GM15510 (cell line): ENCODE results near the gene KMT2C.

Experiments
- POLR2A ChIP-seq: IDR thresholded peaks from 3 replicates; pipeline ENCODE4 v1.6.1; 2011; ENCODE audit warnings: borderline replicate concordance; ENCODE audit not compliant: insufficient read length; ENCODE audit errors: extremely low read depth

The KMT2C gene

GRCh38 chr7:152130658-152131590 is 304.9 kb downstream of the KMT2C start:
- no peak for TF ChIP-seq POLR2A

GRCh38 chr7:152129682-152130081 is 306.1 kb downstream of the KMT2C start:
- TF ChIP-seq POLR2A = no peak

- no peak for TF ChIP-seq POLR2A
Measured at GRCh38 chr7:152128741-152129461, 306.9 kb downstream of the KMT2C start.

GRCh38 chr7:152128252-152128651 is 307.6 kb downstream of the KMT2C start:
- TF ChIP-seq POLR2A = no peak

- TF ChIP-seq POLR2A = no peak
Measured at GRCh38 chr7:152127229-152127628, 308.6 kb downstream of the KMT2C start.

GRCh38 chr7:152126741-152127140 is 309.1 kb downstream of the KMT2C start:
- no peak for TF ChIP-seq POLR2A

- TF ChIP-seq POLR2A = no peak
Measured at GRCh38 chr7:152122540-152122939, 313.3 kb downstream of the KMT2C start.

GRCh38 chr7:152121432-152121831 is 314.4 kb downstream of the KMT2C start:
- TF ChIP-seq POLR2A = no peak

GRCh38 chr7:152120776-152121175 is 315.0 kb downstream of the KMT2C start:
- no peak for TF ChIP-seq POLR2A

GRCh38 chr7:152120210-152120609 is 315.6 kb downstream of the KMT2C start:
- TF ChIP-seq POLR2A = no peak

GRCh38 chr7:152117356-152117755 is 318.4 kb downstream of the KMT2C start:
- TF ChIP-seq POLR2A = no peak

GRCh38 chr7:152115021-152115718 is 320.6 kb downstream of the KMT2C start:
- TF ChIP-seq POLR2A = no peak

GRCh38 chr7:152112829-152113228 is 323.0 kb downstream of the KMT2C start:
- no peak for TF ChIP-seq POLR2A

- no peak for TF ChIP-seq POLR2A
Measured at GRCh38 chr7:152108359-152108758, 327.4 kb downstream of the KMT2C start.

GRCh38 chr7:152107945-152108344 is 327.9 kb downstream of the KMT2C start:
- TF ChIP-seq POLR2A = no peak
